Kidney (tissue), 14 donors: ENCODE data around the gene MAML1. TPM values are rescaled to one million over a fixed set of nuclear protein-coding genes. Genes with fewer than 3 reads are reported as not detected.

ENCODE experiments used
- DNase-seq, 5 donors: peaks; one replicate each; pipeline ENCODE4 v3.0.0-alpha.2; 2013 to 2020
- FAIRE-seq: peaks from 2 replicates; lab custom pipeline; 2012; peaks lifted over from hg19 to GRCh38; lab: Jason Lieb, UNC
- H3K27ac ChIP-seq, 2 donors: one replicate each; pipeline ENCODE4 v1.7.0; 2013; ENCODE audit warnings: low read depth in 2 of 2, low read length in 2 of 2, inconsistent platforms in 1 of 2
- H3K27me3 ChIP-seq: one replicate; pipeline ENCODE4 v1.7.1; 2013; ENCODE audit warnings: low read length, inconsistent platforms; ENCODE audit not compliant: control insufficient read depth, insufficient read depth
- H3K36me3 ChIP-seq, 3 donors: one replicate each; pipeline versions ENCODE4 v1.7.0 to v1.7.1; 2013; ENCODE audit warnings: low read length in 3 of 3, control low read depth in 1 of 3, inconsistent platforms in 1 of 3; ENCODE audit not compliant: insufficient read depth in 3 of 3, control insufficient read depth in 2 of 3
- H3K4me1 ChIP-seq, 3 donors: one replicate each; pipeline versions ENCODE4 v1.7.0 to v1.7.1; 2013; ENCODE audit warnings: low read length in 3 of 3, inconsistent platforms in 1 of 3, low read depth in 1 of 3; ENCODE audit not compliant: control insufficient read depth in 2 of 3, insufficient read depth in 2 of 3
- H3K4me3 ChIP-seq, 3 donors: one replicate each; pipeline versions ENCODE4 v1.7.0 to v1.8.1; 2013; ENCODE audit warnings: low read length in 3 of 3, control low read depth in 1 of 3, inconsistent platforms in 1 of 3
- H3K9ac ChIP-seq, 3 donors: one replicate each; pipeline versions ENCODE4 v1.7.0 to v1.7.1; 2013; ENCODE audit warnings: low read length in 3 of 3, control low read depth in 1 of 3, inconsistent platforms in 1 of 3
- H3K9me3 ChIP-seq, 3 donors: one replicate each; pipeline versions ENCODE4 v1.7.0 to v1.7.1; 2013; ENCODE audit warnings: low read length in 3 of 3, control low read depth in 1 of 3, inconsistent platforms in 1 of 3; ENCODE audit not compliant: control insufficient read depth in 2 of 3, insufficient read depth in 1 of 3
- CTCF ChIP-seq: IDR thresholded peaks from 3 replicates; pipeline ENCODE4 v1.5.1; 2012; ENCODE audit warnings: mild to moderate bottlenecking, moderate library complexity, borderline replicate concordance; ENCODE audit not compliant: insufficient read depth; ENCODE audit errors: extremely low read depth
- intact Hi-C: fragments of 100-400 bp; cut with DNase I; formaldehyde crosslinking; loops from one replicate; pipeline ENCODE4 v1.11.1; 2022
- polyA plus RNA-seq: library from polyadenylated mRNA; stranded (reverse); fragments of 350-450 nt; fragmentation: Illumina TruSeq; extraction: RNeasy Lipid Tissue Mini Kit (QIAGEN cat#74804); gene quantifications from one replicate; pipeline ENCODE4 v1.2.3, GENCODE V29; 2014; ENCODE audit warnings: low read depth, low replicate concordance; ENCODE audit not compliant: insufficient read depth
- total RNA-seq: library from RNA; stranded (reverse); fragmentation: NEBNext Ultra II Directional; extraction: Animal tissue kit (Norgen Biotek cat#: 25700); gene quantifications from one replicate; pipeline ENCODE4 v1.2.1, GENCODE V29; 2021
- donor health status: control.
- donor health status: control.
- donor health status: control.
- donor health status: control.
- donor health status: control.
- donor health status: DM: yes; HTN: yes; CAD: no.
- donor health status: Normal renal cell carcinoma (clear cell type).

The MAML1 gene
- total and polyA plus RNA-seq, 2 donors from 2014 or later: 5.3 to 26.8 TPM

GRCh38 chr5:179800071-179800695 lies 67.6 kb downstream of the MAML1 start:
- H3K4me1 ChIP-seq: peaks cover 0 to 33% (median 22%) of the 10 kb centered on the region in 3 donors
- intact Hi-C loops: no loop called here
- no peak for FAIRE-seq

GRCh38 chr5:179800696-179801201 lies 68.1 kb downstream of the MAML1 start:
- Histone ChIP-seq H3K9me3 (no peaks in the 10 kb centered on the region), H3K27ac (no peak overlapping the region), H3K9ac (no peak overlapping the region), H3K36me3 (peaks cover 0 to 32% (median 10%) of the 10 kb centered on the region in 3 donors), H3K27me3 (no peaks in the 10 kb centered on the region), H3K4me1 (peaks cover 0 to 31% (median 23%) of the 10 kb centered on the region in 3 donors), H3K4me3 (no peak overlapping the region)
- DNase-seq (peak in 2 of 5 donors; percentile 48 to 65), FAIRE-seq (no peak)
- intact Hi-C loops: no loop called here
- TF ChIP-seq CTCF: no peak

More at GRCh38 chr5:179800071-179800695, 67.6 kb downstream of the MAML1 start:
- Histone ChIP-seq H3K27me3 (no peaks in the 10 kb centered on the region), H3K9ac (no peak overlapping the region), H3K4me3 (no peak overlapping the region), H3K36me3 (peaks cover 0 to 32% (median 10%) of the 10 kb centered on the region in 3 donors), H3K27ac (no peak overlapping the region), H3K9me3 (no peaks in the 10 kb centered on the region)
- no peak for TF ChIP-seq CTCF
- no peak for DNase-seq

- intact Hi-C loops: no loop called here
- peaks cover 0 to 32% (median 10%) of the 10 kb centered on the region in 3 donors for H3K36me3 ChIP-seq
- H3K9ac ChIP-seq: no peak overlapping the region
- no peaks in the 10 kb centered on the region for H3K9me3 ChIP-seq
- TF ChIP-seq CTCF: peak; percentile 57
- FAIRE-seq (no peak), DNase-seq (peak; percentile 87 to 89 (median 88))
- H3K27ac ChIP-seq: no peak overlapping the region
- H3K4me3 ChIP-seq: no peak overlapping the region
- no peaks in the 10 kb centered on the region for H3K27me3 ChIP-seq
- peaks cover 0 to 31% (median 23%) of the 10 kb centered on the region in 3 donors for H3K4me1 ChIP-seq
These were observed 68.9 kb downstream of the MAML1 start for GRCh38 chr5:179801304-179802206.
